T-cell (primary cell): ENCODE measurements around the gene TLE1. TPM values are rescaled to one million over a fixed set of nuclear protein-coding genes. Genes with fewer than 3 reads are reported as not detected.

ENCODE experiments used
- ATAC-seq, 4 experiments: fragments of 200-7000 bp in 3 of 4; fragments of 150-1000 bp in 1 of 4; cut with Tn5 transposase; replicated peaks in 1 of 4; 1 replicate in 3 of 4; 2 replicates in 1 of 4; pipeline ENCODE4 v1.10.0; 2021; ENCODE audit warnings: moderate library complexity in 3 of 4, mild to moderate bottlenecking in 2 of 4, moderate number of reproducible peaks in 1 of 4
- CTCF ChIA-PET, 2 donors: fragments of 300-600 bp; sonication (Branson Sonifier 250); formaldehyde crosslinking; loops; one replicate each; lab custom pipeline; 2022; ENCODE audit warnings: antibody characterized with exemption in 2 of 2; lab: Charles Lee
- POLR2A ChIA-PET, 2 donors: fragments of 300-600 bp; sonication (Branson Sonifier 250); formaldehyde crosslinking; loops; one replicate each; lab custom pipeline; 2022; ENCODE audit warnings: antibody characterized with exemption in 2 of 2; lab: Charles Lee
- DNase-seq, 35 experiments: peaks; one replicate each; pipeline versions ENCODE4 v3.0.0 to v3.0.0-alpha.2; 2013 to 2023
- H3K27ac ChIP-seq: one replicate; pipeline ENCODE4 v1.5.1; 2013; ENCODE audit warnings: low read length
- H3K27me3 ChIP-seq, 2 experiments: replicated peaks in 1 of 2; 1 replicate in 1 of 2; 2 replicates in 1 of 2; pipeline versions ENCODE4 v1.6.1 to v1.7.0; 2013; ENCODE audit warnings: low read length in 1 of 2, mixed read lengths in 1 of 2; ENCODE audit not compliant: control insufficient read depth in 2 of 2, insufficient read depth in 2 of 2; ENCODE audit errors: extremely low read depth in 1 of 2
- H3K36me3 ChIP-seq, 2 donors: 1 replicate in 1 of 2; 2 replicates in 1 of 2; pipeline versions ENCODE4 v1.6.1 to v1.7.0; 2013; ENCODE audit warnings: low read length in 1 of 2; ENCODE audit not compliant: control insufficient read depth in 2 of 2, insufficient read depth in 1 of 2; ENCODE audit errors: extremely low read depth in 1 of 2
- H3K4me1 ChIP-seq, 2 experiments: 1 replicate in 1 of 2; 2 replicates in 1 of 2; pipeline versions ENCODE4 v1.6.1 to v1.7.0; 2013; ENCODE audit warnings: low read length in 2 of 2, mixed read lengths in 1 of 2; ENCODE audit not compliant: insufficient read depth in 2 of 2, control insufficient read depth in 1 of 2; ENCODE audit errors: extremely low read depth in 1 of 2
- H3K4me3 ChIP-seq, 2 donors: 1 replicate in 1 of 2; 2 replicates in 1 of 2; pipeline versions ENCODE4 v1.5.1 to v1.7.0; 2013; ENCODE audit warnings: mild to moderate bottlenecking in 2 of 2, low read length in 1 of 2, moderate library complexity in 1 of 2; ENCODE audit not compliant: control insufficient read depth in 1 of 2; ENCODE audit errors: extremely low read depth in 1 of 2
- H3K9me3 ChIP-seq: 2 replicates; pipeline ENCODE4 v1.7.0; 2013
- H3K27ac Mint-ChIP-seq, 2 donors: one replicate each; pipeline ENCODE4 v1.8.0; 2020 to 2021; ENCODE audit warnings: mild to moderate bottlenecking in 2 of 2, mixed read lengths in 2 of 2
- H3K27me3 Mint-ChIP-seq, 2 donors: one replicate each; pipeline ENCODE4 v1.8.0; 2021 to 2022; ENCODE audit warnings: mixed read lengths in 2 of 2
- H3K36me3 Mint-ChIP-seq: one replicate; pipeline ENCODE4 v1.8.0; 2021; ENCODE audit warnings: mixed read lengths
- H3K4me1 Mint-ChIP-seq, 3 donors: one replicate each; pipeline ENCODE4 v1.8.0; 2020 to 2022; ENCODE audit warnings: mixed read lengths in 3 of 3, mild to moderate bottlenecking in 1 of 3
- H3K4me3 Mint-ChIP-seq, 3 donors: one replicate each; pipeline ENCODE4 v1.8.0; 2020 to 2022; ENCODE audit warnings: mild to moderate bottlenecking in 3 of 3, mixed read lengths in 3 of 3, moderate library complexity in 3 of 3
- H3K9me3 Mint-ChIP-seq, 3 donors: one replicate each; pipeline ENCODE4 v1.8.0; 2020 to 2022; ENCODE audit warnings: mixed read lengths in 3 of 3
- WGBS: methylation state at CpG from one replicate; pipeline ENCODE4 v1.1.5; 2013; ENCODE audit warnings: missing lambda C conversion rate; ENCODE audit not compliant: insufficient coverage; 5-methylcytosine and 5-hydroxymethylcytosine counted together
- total RNA-seq, 35 experiments: library from RNA in 6 of 35; stranded (reverse) in 6 of 35; fragments of 120-200 nt in 1 of 35; gene quantifications; one replicate each; pipeline versions ENCODE4 v1.2.1 to v1.2.4 and lab custom pipeline; 2013 to 2026

TLE1 gene
- total RNA-seq, 5 donors from 2014 or later (not counting 1 experiment from before 2014, with no cell fraction given), result 1.3 to 3.5 (median 2.8) TPM

DNA sequence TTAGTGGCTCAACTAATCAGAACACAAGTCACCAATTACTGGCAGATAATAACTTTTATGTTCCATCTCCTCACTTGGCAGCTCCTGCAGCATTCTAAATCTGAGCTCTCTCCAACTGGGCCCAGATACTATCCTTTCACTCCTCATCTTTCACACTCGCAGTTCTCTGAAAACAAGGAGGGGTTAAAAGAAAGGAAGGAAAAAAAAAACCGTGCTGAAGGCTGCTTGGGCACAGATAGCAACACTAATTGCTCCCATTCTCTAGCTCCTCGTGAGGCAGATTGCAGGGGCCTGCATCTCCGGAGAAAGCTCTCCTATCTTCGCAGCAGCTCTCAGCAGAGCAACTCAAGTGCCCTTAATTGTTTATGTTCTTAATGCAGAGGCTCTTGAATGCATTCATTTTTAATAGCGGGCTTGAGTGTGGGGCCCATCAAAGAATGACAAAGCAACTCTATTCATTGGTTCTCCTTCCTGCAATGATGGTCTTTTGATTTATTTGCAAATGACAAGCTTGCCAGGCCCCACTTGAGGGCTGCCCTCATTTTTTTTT lies 23.9 kb downstream of the TLE1 start:
- H3K4me3 ChIP-seq, result no peak overlapping the region
- no peaks in the 10 kb centered on the region for H3K4me1 Mint-ChIP-seq
- H3K4me1 ChIP-seq, result no peaks in the 10 kb centered on the region
- no peaks in the 10 kb centered on the region for H3K9me3 ChIP-seq
- H3K9me3 Mint-ChIP-seq, result no peaks in the 10 kb centered on the region
- no peak overlapping the region for H3K27ac Mint-ChIP-seq
- H3K36me3 ChIP-seq, result no peaks in the 10 kb centered on the region
- H3K4me3 Mint-ChIP-seq, result no peak overlapping the region
- no CpG with 5 or more reads among the region's 6 CpGs for WGBS
- DNase-seq (no peak), ATAC-seq (no peak)
- POLR2A ChIA-PET, result no interaction called here
- no peak overlapping the region for H3K27ac ChIP-seq
- H3K36me3 Mint-ChIP-seq, result no peaks in the 10 kb centered on the region
- H3K27me3 ChIP-seq, result no peaks in the 10 kb centered on the region
- no peaks in the 10 kb centered on the region for H3K27me3 Mint-ChIP-seq
- CTCF ChIA-PET, result no interaction called here

DNA sequence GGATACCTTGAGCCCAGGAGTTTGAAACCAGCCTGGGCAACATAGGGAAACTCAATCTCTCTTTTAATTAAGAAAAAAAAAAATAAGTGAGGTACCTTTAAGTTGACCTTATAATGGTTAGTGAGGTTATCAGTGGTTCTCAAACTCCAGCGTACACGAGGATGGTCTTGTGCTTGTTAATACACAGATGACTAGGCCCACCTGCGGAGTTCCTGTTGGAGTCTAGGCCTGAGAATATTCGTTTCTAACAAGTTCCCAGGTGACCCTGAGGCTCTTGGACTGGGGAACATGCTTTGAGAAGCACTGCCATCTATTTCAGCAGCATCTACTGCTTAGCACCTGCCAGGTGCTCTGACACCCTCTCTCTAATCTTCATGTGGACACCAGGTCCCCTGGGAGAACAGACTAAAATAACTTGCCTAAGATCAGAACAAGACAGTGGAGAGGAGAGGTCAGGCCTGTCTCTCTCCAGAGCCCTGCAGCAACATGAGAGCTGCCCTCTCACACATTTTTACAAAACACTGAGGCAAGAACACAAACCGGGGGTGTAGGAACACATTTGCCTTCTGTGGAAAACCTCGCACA lies 24.6 kb downstream of the TLE1 start:
- Mint-ChIP-seq H3K36me3 (no peaks in the 10 kb centered on the region), H3K27ac (no peak overlapping the region), H3K4me1 (no peaks in the 10 kb centered on the region), H3K27me3 (no peaks in the 10 kb centered on the region), H3K4me3 (no peak overlapping the region), H3K9me3 (no peaks in the 10 kb centered on the region)
- POLR2A ChIA-PET, result no interaction called here
- Histone ChIP-seq H3K4me1 (no peaks in the 10 kb centered on the region), H3K9me3 (no peaks in the 10 kb centered on the region), H3K27me3 (no peaks in the 10 kb centered on the region), H3K36me3 (no peaks in the 10 kb centered on the region), H3K4me3 (no peak overlapping the region), H3K27ac (no peak overlapping the region)
- DNase-seq, result no peak
- CTCF ChIA-PET, result interaction anchor here in 1 of 2 donors (0.7 kb wide), 1 partner anchor 1336 kb away, joined by 5 read pairs; no protein-coding TSS in a partner anchor
- ATAC-seq, result no peak
- 75% methylated on average over 3 of the region's 6 CpGs for WGBS

GRCh38 chr9:81661339-81661738 lies 28.0 kb downstream of the TLE1 start:
- H3K9me3 ChIP-seq, result no peaks in the 10 kb centered on the region
- no CpG with 5 or more reads among the region's 3 CpGs for WGBS
- POLR2A ChIA-PET, result no interaction called here
- Mint-ChIP-seq H3K4me1 (peaks cover 0 to 10% (median under 1%) of the 10 kb centered on the region in 3 donors), H3K27ac (no peak overlapping the region), H3K36me3 (no peaks in the 10 kb centered on the region), H3K27me3 (no peaks in the 10 kb centered on the region), H3K9me3 (no peaks in the 10 kb centered on the region), H3K4me3 (no peak overlapping the region)
- no peaks in the 10 kb centered on the region for H3K4me1 ChIP-seq
- no peak overlapping the region for H3K27ac ChIP-seq
- ATAC-seq (no peak), DNase-seq (no peak)
- H3K27me3 ChIP-seq, result no peaks in the 10 kb centered on the region
- CTCF ChIA-PET, result no interaction called here
- H3K4me3 ChIP-seq, result no peak overlapping the region
- no peaks in the 10 kb centered on the region for H3K36me3 ChIP-seq

DNA sequence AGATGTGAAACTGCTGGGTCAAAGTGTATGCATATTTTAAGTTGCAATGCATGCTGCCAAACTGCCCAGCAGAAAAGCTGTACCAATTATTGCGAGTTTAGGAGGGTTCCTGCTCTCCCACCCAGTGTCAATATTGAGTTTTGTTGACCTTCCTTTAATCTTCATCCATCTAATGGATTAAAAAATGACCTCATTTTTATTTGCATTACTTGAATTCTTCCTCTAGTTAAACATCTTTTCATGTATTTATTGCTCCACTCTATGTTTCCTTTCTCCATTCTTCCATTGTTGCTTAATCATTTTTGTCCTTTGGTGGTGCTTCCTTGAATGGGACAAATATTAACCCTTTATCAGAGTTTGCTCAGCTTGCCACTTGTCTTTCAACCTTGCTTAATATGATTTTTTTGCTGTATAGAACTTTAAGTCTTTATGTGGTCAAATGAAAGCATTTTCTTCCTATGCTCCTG lies 32.4 kb downstream of the TLE1 start:
- CTCF ChIA-PET, result no interaction called here
- no peak overlapping the region for H3K27ac ChIP-seq
- POLR2A ChIA-PET, result no interaction called here

GRCh38 chr9:81656004-81656403 lies 33.3 kb downstream of the TLE1 start:
- Histone ChIP-seq H3K27me3 (no peaks in the 10 kb centered on the region), H3K27ac (no peak overlapping the region), H3K4me3 (no peak overlapping the region), H3K9me3 (no peaks in the 10 kb centered on the region), H3K36me3 (no peaks in the 10 kb centered on the region), H3K4me1 (no peaks in the 10 kb centered on the region)
- ChIA-PET POLR2A (interaction anchor here in 1 of 2 donors (0.7 kb wide), 1 partner anchor 23 kb away, joined by 3 read pairs; no protein-coding TSS in a partner anchor), CTCF (no interaction called here)
- peak in 6 of 35 experiments; percentile 2 to 26 (median 8) for DNase-seq
- H3K9me3 Mint-ChIP-seq, result peaks cover 0 to 3% (median 0%) of the 10 kb centered on the region in 3 donors
- no peaks in the 10 kb centered on the region for H3K36me3 Mint-ChIP-seq
- WGBS, result no CpG with 5 or more reads among the region's 3 CpGs
- H3K4me1 Mint-ChIP-seq, result peaks cover 8 to 19% (median 11%) of the 10 kb centered on the region in 3 donors
- no peak overlapping the region for H3K27ac Mint-ChIP-seq
- peak; percentile 32 to 61 (median 45) for ATAC-seq
- H3K4me3 Mint-ChIP-seq, result no peak overlapping the region
- no peaks in the 10 kb centered on the region for H3K27me3 Mint-ChIP-seq

More for the DNA sequence above, 32.4 kb downstream of the TLE1 start:
- H3K36me3 ChIP-seq, result no peaks in the 10 kb centered on the region
- H3K4me3 ChIP-seq, result no peak overlapping the region
- H3K9me3 Mint-ChIP-seq, result peaks cover 0 to 3% (median 0%) of the 10 kb centered on the region in 3 donors
- no peaks in the 10 kb centered on the region for H3K27me3 Mint-ChIP-seq
- peaks cover 8 to 19% (median 11%) of the 10 kb centered on the region in 3 donors for H3K4me1 Mint-ChIP-seq
- H3K4me1 ChIP-seq, result no peaks in the 10 kb centered on the region
- no peaks in the 10 kb centered on the region for H3K36me3 Mint-ChIP-seq
- WGBS, result no CpG with 5 or more reads among the region's 1 CpG
- ATAC-seq (no peak), DNase-seq (no peak)
- no peak overlapping the region for H3K4me3 Mint-ChIP-seq
- H3K27ac Mint-ChIP-seq, result no peak overlapping the region
- H3K9me3 ChIP-seq, result no peaks in the 10 kb centered on the region
- no peaks in the 10 kb centered on the region for H3K27me3 ChIP-seq

GRCh38 chr9:81653240-81653639 lies 36.1 kb downstream of the TLE1 start:
- Histone ChIP-seq H3K36me3 (no peaks in the 10 kb centered on the region), H3K4me3 (no peak overlapping the region), H3K4me1 (no peaks in the 10 kb centered on the region), H3K27me3 (no peaks in the 10 kb centered on the region), H3K27ac (no peak overlapping the region), H3K9me3 (no peaks in the 10 kb centered on the region)
- DNase-seq (no peak), ATAC-seq (no peak)
- H3K4me1 Mint-ChIP-seq, result peaks cover 8 to 16% (median 11%) of the 10 kb centered on the region in 3 donors
- ChIA-PET CTCF (no interaction called here), POLR2A (no interaction called here)
- H3K4me3 Mint-ChIP-seq, result no peak overlapping the region
- H3K9me3 Mint-ChIP-seq, result peaks cover 0 to 3% (median 0%) of the 10 kb centered on the region in 3 donors
- H3K27ac Mint-ChIP-seq, result no peak overlapping the region
- WGBS, result 100% methylated on average over 2 of the region's 3 CpGs
- H3K27me3 Mint-ChIP-seq, result no peaks in the 10 kb centered on the region
- no peaks in the 10 kb centered on the region for H3K36me3 Mint-ChIP-seq
